NCI-H2227 treated with DMSO at 0.1 percent for 48 hours (cell line): Measurements from ENCODE around the gene PTCH2.

Experiments used
- DNase-seq: peaks from one replicate; lab custom pipeline; 2025; lab: John Stamatoyannopoulos, UW

PTCH2 gene, protein sequence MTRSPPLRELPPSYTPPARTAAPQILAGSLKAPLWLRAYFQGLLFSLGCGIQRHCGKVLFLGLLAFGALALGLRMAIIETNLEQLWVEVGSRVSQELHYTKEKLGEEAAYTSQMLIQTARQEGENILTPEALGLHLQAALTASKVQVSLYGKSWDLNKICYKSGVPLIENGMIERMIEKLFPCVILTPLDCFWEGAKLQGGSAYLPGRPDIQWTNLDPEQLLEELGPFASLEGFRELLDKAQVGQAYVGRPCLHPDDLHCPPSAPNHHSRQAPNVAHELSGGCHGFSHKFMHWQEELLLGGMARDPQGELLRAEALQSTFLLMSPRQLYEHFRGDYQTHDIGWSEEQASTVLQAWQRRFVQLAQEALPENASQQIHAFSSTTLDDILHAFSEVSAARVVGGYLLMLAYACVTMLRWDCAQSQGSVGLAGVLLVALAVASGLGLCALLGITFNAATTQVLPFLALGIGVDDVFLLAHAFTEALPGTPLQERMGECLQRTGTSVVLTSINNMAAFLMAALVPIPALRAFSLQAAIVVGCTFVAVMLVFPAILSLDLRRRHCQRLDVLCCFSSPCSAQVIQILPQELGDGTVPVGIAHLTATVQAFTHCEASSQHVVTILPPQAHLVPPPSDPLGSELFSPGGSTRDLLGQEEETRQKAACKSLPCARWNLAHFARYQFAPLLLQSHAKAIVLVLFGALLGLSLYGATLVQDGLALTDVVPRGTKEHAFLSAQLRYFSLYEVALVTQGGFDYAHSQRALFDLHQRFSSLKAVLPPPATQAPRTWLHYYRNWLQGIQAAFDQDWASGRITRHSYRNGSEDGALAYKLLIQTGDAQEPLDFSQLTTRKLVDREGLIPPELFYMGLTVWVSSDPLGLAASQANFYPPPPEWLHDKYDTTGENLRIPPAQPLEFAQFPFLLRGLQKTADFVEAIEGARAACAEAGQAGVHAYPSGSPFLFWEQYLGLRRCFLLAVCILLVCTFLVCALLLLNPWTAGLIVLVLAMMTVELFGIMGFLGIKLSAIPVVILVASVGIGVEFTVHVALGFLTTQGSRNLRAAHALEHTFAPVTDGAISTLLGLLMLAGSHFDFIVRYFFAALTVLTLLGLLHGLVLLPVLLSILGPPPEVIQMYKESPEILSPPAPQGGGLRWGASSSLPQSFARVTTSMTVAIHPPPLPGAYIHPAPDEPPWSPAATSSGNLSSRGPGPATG

DNA sequence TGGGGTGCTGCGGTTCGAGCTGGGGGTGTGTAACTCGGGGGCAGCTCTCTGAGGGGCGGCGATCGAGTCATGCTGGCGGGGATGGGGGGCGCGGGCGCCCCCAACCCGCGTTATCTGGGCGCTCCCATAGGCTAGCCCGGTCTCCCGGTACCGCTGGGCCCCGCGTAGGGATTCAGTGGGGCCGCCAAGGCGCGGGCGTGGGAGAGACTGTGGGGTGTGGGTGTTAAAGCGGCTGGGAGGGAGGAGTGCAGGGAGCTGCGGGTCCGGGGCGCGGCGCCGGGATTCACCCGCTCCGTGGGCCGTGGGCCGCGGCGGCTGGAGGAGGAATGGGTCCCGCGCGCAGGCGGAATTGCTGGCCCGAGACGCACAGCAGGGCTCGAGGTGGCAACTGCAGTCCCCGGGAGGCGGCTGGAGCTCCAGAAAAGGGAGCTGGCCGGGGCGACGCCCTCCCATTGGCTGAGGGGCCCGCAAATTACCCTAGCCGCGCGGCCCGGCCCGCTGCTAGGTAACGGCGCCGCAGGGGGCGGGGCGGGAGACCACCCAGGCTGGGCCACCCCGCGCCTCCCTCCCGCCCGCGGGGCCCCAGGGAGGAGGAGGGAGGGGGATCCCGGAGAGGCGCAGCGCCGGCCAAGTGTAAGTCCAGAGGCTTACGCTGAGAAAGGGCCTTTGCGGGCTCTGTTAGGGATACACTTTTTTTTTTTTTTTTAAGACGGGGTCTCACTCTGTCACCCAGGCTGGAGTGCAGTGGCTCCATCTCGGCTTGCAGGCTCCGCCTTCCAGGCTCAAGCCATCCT is at the start of gene PTCH2:
PTCH2 (minus strand) TSS at position 392 of the 794 bp plus-strand sequence; CDS start at position 71, 321 bp downstream.
- peak; percentile 62 for DNase-seq

GRCh38 chr1:44890007-44890406 is 47.0 kb upstream of the PTCH2 start:
- no peak for DNase-seq

- no peak for DNase-seq
Observed at GRCh38 chr1:44885406-44885805, 42.4 kb upstream of the PTCH2 start.

DNA sequence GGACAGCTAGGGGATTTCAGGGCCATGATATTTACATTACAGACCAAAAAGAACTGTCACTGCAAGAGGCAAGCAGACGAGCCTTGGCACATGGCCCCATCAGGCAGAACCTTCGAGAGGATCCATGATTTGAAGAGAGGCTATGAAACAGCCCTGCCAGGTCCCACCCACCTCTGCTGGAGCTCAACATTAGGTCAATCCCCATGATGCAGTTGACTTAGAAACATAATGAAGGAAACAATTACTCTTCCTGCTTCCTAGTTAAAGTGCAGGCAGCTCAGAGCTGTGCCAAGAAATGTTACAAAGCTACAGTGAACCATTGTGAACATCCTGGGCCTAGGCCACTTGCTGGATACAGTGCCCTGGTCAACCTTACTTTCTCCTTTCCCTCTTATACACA is 41.7 kb upstream of the PTCH2 start:
- DNase-seq = no peak

DNA sequence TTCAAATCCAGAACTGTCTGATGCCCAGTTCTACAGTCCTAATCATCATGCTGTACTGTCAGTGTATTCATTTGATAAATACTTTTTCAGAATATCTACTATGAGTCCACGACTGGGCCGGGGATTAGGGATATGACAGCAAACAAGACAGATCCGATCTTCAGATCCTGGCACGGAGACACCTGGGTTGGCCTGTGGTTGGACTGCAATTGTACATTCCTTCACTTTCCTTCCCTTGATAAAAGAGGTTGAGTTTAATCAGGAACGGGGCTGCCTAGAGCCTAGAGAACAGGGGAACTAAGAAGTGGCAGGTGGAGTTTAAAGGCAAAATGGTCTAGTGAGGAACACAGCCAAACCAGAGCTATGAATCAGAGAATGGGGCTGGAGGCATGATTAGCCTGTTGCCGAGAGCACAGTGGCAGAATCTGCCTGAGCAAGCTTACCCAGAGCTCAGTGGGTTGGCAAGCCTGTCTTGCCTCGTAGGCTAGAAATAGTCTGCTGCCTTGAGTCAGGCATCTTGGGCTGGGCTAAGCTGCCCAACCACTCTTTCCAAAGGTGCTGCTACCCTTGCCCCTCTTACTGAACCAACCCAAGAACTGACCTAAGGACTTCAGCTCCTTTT is 38.1 kb upstream of the PTCH2 start:
- DNase-seq = no peak

DNA sequence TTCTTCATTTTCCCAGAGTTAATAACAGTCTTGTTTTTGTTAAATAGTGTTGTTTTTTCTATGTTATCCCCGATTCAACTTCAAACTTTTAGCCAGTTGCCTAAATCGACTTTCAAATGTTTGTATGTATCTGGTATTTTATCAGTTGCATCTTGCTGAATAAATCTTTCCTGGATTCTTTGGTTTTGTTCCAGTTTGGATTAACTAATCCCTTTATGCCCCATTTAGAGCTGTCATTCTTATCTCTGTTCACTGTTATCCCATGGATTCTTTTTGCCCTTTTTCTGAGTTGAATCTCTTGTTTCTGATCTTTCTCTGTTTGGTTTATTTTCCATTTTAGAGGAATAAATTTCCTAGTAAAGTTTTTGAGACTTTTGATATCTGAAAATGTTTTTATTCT is 31.1 kb upstream of the PTCH2 start:
- no peak for DNase-seq

GRCh38 chr1:44870096-44870495 is 27.0 kb upstream of the PTCH2 start:
- DNase-seq = no peak

DNA sequence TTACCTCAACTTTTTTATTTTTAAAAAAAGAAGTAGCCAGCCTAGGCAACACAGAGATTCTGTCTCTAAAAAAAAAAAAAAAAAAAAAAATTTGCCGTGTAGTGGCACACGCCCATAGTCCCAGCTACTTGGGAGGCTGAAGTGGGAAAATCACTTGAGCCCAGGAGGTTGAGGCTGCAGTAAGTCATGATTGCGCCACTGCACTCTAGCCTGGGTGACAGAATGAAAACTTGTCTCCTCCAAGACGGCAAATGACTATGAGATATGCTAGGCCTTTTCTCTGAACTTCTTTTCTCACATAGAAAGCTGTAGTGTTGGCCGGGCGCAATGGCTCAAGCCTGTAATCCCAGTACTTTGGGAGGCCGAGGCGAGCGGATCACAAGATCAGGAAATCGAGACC is 24.7 kb upstream of the PTCH2 start:
- no peak for DNase-seq

- DNase-seq = no peak
Observed at GRCh38 chr1:44862829-44863401, 19.9 kb upstream of the PTCH2 start.

DNA sequence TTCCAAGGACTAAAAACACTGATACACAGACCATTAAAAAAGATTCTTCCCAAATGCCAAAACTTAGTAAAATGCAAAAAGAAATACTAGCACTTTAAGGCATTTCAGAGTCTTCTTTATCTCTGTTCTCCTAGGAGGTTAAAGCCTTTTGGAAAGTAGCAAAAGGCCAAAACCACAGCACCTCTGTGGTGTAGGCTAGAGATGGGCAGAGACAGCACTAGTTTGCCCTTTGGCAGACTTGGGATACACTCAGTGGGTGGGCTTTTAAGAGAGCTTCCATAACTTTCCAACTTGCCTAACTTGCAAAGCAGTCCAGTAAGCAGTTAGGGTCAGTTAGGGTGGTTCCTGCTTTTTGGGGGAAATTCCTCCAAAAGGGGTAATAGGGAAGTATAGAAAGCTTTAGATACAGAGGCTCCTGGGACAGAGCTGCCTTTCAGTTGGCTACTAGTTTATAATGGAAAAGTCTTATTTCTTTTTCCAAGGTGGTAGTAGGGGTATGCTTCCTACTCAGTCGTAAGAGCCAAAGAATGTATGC is 17.9 kb upstream of the PTCH2 start:
- no peak for DNase-seq

DNA sequence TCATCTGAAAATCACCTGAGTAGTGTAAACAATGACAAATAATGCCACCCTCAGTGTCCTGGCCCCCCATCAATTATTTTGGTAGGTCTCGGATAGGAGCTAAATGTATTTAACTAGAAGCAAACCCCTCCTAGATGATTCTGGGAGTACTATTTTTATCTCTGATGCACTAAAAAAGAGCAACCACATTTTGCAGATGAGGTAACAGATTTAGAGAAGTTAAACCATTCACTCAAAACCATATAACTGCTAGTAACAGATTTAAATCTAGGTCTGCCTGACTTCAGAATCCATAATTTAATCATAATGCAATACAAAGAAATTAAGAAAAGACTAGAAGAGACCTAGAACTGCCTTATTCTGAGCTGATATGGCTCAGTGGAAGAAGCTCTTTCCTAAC is 17.3 kb upstream of the PTCH2 start:
- no peak for DNase-seq

DNA sequence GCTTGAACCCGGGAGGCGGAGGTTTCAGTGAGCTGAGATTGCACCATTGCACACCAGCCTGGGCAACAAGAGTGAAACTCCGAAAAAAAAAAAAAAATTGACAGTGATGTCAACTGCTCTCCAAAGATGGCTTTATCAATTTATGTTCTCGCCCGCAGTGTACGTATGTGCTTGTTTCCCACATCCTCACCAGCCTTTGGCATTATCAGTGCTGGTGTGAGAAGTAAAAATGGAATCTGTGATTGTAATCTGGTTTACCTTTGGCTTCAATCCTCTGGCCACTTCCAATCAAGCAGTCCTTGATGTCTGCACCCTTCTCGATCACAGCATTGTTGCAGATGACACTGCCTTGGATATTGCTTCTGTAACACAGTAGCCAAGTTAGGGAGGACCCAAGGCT is 14.4 kb upstream of the PTCH2 start:
- DNase-seq = no peak

DNA sequence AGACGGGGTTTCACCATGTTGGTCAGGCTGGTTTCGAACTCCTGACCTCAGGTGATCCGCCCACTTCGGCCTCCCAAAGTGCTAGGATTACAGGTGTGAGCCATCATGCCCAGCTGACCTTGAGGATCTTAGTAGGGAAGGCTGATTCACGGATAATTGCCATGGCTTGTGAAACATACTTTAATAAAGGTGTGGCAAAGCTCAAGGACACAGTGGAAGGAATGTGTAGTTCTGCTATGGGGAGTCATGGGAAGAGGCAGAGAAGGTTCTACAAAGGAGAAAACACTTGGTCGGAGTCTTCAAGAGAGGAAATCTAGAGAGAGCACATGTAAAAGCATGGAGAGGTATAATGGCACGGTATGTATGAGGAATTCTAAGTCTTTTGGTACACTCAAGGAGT is 12.7 kb upstream of the PTCH2 start:
- no peak for DNase-seq

- DNase-seq = no peak
Observed at GRCh38 chr1:44854970-44855369, 11.9 kb upstream of the PTCH2 start.

- DNase-seq = no peak
Observed at GRCh38 chr1:44853201-44853600, 10.1 kb upstream of the PTCH2 start.

DNA sequence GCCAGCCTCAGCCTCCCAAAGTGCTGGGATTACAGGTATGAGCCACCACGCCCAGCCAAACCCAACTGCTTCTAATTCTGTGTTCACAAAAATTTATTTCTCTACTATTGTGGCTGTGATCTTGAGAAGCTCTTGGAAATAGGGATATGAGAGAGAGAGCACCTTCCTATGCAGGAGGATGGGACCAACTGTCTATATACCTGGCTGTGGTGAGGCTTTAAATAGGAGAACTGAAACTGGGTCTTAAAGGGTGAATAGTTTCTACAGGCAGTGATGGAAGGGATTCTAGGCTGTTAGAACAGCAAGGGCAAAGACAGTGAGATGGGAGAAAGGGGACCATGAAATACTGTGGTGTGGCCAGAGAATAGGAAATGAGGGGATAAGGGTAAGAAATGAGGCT is 8.3 kb upstream of the PTCH2 start:
- no peak for DNase-seq

DNA sequence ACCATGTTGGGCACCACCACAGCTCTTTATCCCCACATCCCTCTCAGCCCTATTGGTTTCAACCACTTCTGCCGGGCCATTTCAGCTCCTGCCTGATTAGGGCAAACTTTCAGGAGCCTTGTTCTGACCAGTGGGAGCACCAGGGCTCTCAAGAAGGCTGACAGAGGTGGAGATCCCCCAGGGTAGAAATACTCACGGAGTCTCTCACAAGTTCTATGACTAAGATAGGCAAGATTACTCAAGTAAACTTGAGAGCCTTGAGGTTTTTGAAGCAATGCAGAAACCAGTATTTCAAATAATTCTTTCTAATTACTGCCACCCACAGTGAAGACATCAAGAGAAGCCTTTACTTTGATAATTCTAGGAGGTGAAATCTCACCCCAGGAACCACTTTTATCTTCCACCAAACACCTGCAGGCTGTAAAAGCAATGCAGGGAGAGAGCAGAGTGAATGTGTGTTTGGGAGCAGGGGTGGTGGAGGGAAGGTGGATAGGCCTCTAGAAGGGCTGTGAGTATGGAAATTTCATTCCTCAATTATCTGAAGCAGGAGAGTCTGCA is 6.6 kb upstream of the PTCH2 start:
- no peak for DNase-seq

DNA sequence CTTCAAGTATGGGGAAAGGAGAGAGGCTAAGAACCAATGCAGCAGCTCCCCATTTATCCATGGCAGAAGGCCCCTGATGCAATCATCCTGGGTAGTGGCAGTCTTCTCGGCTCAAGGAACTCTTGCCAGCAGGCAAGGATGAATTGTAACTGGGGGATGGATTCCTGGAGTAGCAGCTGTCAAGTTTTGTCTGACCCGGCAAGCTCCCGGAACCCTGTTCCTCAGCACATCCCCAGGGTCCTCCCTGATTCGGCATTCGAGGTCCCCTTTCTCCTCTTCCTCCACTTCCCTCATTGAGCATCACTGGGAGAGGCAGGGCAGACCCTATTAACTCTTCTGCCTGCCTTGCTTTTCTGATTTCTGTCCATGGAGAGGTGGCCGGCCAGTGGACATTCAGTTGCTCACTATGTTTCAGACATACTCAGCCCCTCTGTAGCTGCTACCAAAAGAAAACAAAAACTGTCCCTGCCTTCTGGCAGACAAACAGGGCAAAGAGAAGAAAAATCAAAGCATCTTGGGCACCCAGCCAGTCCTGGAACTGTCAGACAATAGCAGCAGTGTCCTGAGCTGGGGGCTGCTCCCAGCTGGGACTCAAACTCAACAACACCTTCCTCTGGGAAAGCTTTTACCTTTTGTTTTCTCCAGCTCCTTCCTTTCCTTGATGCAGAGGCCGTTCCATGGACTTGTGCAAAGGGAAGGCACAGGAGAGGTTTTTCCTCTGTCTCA is 5.6 kb upstream of the PTCH2 start:
- DNase-seq = no peak

DNA sequence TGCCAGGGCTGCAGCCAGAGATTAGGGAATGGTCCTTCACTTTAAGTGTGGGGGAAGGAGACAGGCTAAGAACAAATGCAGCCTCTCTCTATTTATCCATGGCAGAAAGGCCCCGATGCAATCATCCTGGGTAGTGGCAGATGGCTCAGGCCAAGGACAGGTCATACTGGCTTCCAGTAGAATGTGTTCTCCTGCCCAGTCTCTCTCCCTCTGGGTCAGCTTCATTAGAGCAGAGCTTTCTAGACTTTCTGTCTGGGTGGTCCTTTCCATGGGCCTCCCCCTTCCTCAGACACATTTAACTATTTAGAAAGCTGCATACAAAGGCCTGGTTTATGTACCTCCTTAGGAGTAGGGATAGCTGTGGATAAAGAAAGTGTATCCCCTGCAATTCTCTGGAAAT is 4.8 kb upstream of the PTCH2 start:
- no peak for DNase-seq

DNA sequence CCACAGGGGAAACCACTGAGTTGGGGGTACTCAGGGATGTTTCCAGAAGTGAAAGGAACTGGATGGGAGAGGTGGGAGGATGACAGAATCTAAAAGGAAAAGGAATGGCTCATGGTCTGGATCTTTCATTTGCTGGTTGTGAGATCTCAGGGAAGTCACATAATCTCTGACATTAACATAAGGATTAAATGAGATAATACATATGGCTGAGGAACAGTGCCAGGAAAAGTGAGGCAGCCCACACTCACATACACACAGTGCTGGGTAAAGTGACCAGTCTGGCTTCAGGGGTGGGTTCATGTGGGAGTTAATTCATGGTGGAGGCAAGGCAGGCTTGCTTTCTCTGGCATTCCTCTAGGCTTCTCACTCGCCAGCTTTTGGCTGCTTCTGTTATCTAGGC is 3.9 kb upstream of the PTCH2 start:
- no peak for DNase-seq
